CMK (cell line): ENCODE data around the gene LMBR1.

ENCODE experiments used
- DNase-seq: peaks from one replicate; pipeline ENCODE4 v3.0.0-alpha.2; 2010; ENCODE audit warnings: low read depth

Gene LMBR1

GRCh38 chr7:156795415-156795814 lies 97.6 kb downstream of the LMBR1 start:
- no peak for DNase-seq

- no peak for DNase-seq
Measured at GRCh38 chr7:156793334-156793733, 99.6 kb downstream of the LMBR1 start.

- no peak for DNase-seq
Measured at GRCh38 chr7:156792611-156793010, 100.4 kb downstream of the LMBR1 start.

DNA sequence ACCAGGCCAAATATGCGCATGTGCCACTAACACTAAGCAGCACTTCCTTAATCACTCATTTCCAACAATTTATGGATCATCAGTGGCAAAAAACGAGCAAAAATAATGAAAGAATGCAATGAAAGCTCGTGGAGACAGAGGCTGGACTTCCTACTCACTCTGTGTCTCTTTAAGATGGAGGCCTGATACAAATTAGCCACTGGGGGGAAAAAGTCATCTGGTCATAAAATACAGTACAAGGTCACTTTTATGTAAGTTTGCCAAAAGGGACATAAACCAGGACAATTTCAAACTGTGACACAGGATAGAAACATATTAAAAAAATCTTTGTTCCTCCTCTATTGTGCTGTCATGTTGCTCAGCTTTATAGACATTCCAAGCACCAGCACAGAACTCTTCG lies 101.7 kb downstream of the LMBR1 start:
- no peak for DNase-seq

GRCh38 chr7:156790264-156790663 lies 102.7 kb downstream of the LMBR1 start:
- DNase-seq: no peak

DNA sequence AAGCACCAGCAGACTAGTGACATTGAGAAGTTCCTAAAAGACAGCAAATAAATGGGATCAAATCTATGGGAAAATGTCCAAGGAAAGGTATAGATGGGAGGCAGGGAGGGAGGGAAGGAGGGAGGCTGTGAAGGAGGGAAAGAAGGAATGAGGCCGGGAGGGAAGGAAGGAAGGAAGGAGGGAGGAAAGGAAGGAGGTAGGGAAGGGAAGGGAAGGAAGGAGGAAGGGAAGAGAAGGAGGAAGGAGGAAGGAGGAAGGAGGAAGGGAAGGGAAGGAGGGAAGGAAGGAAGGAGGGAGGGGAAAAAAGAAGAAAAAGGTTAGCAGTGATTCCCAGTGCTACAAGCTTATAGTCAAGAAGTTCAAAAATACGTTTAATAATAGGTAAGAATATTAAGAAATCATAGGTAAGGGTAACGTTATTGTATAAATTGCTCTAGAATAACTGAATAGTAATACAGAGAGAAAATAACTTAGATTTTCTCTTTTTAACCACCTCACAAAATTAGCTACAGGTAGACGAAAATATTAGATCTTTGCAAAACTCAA lies 106.9 kb downstream of the LMBR1 start:
- no peak for DNase-seq

GRCh38 chr7:156783864-156784263 lies 109.1 kb downstream of the LMBR1 start:
- no peak for DNase-seq

DNA sequence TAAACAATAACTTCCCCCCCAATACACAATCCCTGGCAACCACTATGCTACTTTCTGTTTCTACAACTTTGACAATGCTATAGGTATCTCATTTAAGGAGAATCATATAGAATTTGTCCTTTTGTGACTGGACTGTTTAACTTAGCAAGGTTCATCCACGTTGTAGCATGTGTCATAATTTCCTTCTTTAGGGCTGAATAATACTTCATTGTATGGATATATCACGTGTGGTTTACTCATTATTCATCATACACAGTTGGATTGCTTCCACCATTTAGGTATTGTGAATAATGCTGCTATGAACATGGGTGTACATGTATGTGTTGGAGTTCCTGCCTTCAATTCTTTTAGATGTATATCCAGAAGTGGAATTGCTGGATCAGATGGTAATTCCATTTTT lies 111.0 kb downstream of the LMBR1 start:
- DNase-seq: no peak

- DNase-seq: no peak
Measured at GRCh38 chr7:156780724-156781455, 112.1 kb downstream of the LMBR1 start.

DNA sequence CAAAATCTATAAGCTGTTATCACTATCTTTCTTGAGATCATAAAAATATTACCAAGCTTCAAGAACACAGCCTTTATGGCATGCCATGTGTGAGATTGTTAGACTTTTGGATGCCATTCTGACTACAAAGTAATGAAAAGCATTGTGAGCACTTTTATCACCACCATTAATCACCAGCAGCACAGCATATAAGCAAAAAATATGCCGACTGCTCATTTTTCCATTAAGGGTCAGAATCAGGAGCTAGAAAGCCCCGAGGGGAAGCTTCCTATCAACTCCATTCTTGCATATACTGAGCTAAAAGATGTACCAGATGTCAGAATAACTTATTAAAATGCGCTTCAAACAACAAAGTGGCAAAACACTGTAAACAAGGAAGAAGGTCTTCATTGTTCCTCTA lies 114.3 kb downstream of the LMBR1 start:
- no peak for DNase-seq

DNA sequence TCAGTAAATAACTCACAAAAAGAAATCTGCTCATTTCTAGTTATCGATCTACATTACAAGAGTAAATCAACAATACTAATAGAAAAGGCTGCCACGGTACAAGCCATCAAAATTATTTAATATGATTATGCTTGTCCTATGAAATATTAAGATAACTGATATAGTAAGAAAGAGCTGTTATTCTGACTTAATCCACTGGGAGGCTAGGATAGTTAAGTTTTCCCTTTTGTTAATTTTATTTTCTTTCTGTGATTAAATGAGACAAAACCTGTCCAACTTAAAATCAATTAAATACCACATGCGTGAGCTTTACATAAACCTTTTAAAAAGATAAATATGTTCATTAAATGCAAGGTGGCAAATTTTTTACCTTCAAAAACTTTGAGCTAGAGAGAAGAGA lies 114.8 kb downstream of the LMBR1 start:
- no peak for DNase-seq

- DNase-seq: no peak
Measured at GRCh38 chr7:156777364-156778069, 115.5 kb downstream of the LMBR1 start.

GRCh38 chr7:156776527-156776926 lies 116.5 kb downstream of the LMBR1 start:
- DNase-seq: no peak

GRCh38 chr7:156773966-156774365 lies 119.0 kb downstream of the LMBR1 start:
- no peak for DNase-seq

DNA sequence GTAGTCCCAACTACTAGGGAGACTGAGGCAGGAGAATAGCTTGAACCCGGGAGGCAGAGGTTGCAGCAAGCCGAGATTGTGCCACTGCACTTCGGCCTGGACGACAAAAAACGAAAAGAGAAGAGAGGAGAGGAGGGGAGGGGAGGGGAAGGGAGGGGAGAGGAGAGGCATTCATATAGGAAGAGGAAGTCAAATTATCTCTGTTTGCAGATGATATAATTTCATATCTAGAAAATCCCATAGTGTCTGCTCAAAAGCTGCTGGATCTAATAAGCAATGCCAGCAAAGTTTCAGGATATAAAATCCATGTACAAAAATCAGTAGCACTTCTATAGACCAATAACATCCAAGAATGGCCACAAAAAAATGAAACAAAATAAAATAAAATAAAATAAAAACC lies 120.3 kb downstream of the LMBR1 start:
- DNase-seq: no peak

GRCh38 chr7:156768698-156769472 lies 124.1 kb downstream of the LMBR1 start:
- DNase-seq: no peak

DNA sequence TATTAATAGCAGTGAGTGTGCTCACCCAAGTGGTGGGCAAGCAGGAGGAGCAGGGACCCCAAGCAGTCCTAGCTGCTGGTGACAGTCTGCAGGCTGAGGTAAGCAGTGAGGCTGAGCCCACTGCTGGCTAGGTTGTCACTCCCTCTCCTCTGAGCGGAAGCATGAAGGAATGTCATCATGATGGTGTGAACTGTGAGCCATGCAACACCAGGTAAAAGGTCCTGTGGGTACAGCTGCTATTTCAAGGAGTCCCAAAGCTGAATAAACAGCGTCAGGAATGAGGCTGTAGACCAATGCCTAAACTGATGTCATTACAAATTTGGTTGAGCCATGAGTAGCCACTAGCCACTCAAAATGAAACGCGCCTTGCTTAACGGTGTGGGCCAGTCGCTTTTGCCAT lies 126.3 kb downstream of the LMBR1 start:
- no peak for DNase-seq

DNA sequence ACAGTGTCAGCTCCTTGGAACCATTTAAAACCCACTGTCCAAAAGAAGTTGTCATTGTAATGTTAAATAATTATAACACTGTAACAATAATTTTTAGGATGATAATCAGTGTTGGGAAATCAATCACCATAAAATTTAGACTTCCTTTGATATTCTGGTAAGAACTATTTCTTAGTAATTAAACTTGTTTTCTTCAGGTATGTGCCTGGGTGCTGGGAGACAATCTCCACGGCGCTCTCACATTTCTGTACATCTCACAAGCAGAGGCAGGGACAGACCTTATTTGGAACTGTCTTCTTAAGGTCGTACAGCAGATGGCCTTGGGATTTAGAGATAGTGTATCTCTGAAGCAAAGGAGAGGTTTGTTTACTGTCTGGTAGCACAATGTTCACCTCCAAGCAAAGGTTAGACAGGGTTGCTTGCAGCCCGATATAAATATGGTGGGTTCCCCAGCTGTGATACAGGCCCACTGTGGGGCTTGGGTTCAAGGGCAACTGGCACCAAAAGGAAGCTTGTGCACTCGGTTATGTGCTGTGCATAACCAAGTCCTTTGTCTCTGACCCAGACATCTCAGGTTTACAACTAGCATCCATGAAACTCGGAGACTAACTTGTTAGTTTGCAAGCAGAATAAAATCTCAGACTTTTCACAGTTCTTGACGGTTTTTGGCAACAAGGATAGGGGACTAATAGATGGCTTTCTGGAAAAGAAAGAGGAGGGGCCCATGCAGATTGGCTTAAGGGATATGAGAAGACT lies 126.9 kb downstream of the LMBR1 start:
- DNase-seq: no peak

- no peak for DNase-seq
Measured at GRCh38 chr7:156764766-156765165, 128.2 kb downstream of the LMBR1 start.

DNA sequence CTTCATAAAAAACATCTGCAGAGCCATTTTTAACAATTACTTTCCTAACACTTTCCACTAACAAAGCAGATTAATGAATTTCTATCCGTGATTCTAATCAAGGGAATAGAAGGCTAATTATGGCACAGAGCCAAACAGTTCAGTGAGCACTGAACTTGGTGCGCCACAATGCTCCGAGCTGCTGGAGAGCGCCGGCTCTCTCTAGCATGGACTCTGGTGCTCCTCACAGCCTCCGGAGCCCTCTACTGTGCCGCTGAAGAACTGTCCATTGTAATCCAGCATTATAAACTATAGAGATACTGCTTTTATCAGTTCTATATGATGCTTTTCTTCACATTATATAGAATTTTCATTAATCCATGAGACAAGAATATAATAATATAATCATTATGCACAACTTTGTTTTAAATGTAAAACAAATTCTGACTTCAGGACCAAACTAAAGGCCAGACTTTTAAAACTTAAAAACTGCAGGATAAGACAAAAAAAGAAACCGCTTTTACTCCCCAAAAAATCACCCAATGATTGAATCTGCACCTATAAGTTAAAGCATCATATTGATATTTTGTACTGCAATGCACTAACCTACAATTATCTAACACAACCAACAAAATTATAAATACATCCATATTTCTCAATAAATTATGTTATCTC lies 128.8 kb downstream of the LMBR1 start:
- DNase-seq: no peak

GRCh38 chr7:156759579-156760202 lies 133.3 kb downstream of the LMBR1 start:
- no peak for DNase-seq
